GM12891 (cell line): ENCODE results near the gene WDR64.

Experiments
- PAX5 ChIP-seq: IDR thresholded peaks from 2 replicates; pipeline ENCODE4 v1.6.1; 2011; ENCODE audit warnings: low read length, moderate library complexity, mild to moderate bottlenecking; ENCODE audit not compliant: insufficient read depth, severe bottlenecking
- POLR2A ChIP-seq: IDR thresholded peaks from 2 replicates; pipeline ENCODE4 v1.6.1; 2011; ENCODE audit warnings: low read depth, low read length, control low read depth
- POLR2AphosphoS5 ChIP-seq: IDR thresholded peaks from 2 replicates; pipeline ENCODE4 v1.6.1; 2011; ENCODE audit warnings: low read depth, low read length, control low read depth

GRCh38 chr1:241640149-241640866 lies 11.8 kb upstream of the WDR64 start, which contains the start of the genes CHML and OPN3:
- peak; percentile 79; the same call in 1 of the 2 replicates for TF ChIP-seq POLR2AphosphoS5
- peak; percentile 86 for TF ChIP-seq POLR2A
- TF ChIP-seq PAX5, result no peak
